Measurements from ENCODE around the gene KLC4. TPM values are rescaled to one million over a fixed set of nuclear protein-coding genes. Genes with fewer than 3 reads are reported as not detected.
"Not testable (repeated sequence)": the region's sequence is repeated elsewhere in the genome, so short reads cannot be mapped to it uniquely, and the experiment has no call there.

Gene KLC4
- total RNA-seq, 1 experiment from 2014 or later = 24.8 TPM

- no peak for DNase-seq
- no peaks in the 10 kb centered on the region for H3K27me3 ChIP-seq (ENCODE audit: control insufficient read depth, insufficient read depth, low read length)
- no peak overlapping the region for H3K4me3 ChIP-seq (ENCODE audit: insufficient read depth, low read depth, low read length)
- peaks cover 44% of the 10 kb centered on the region for H3K36me3 ChIP-seq (replicated peaks; ENCODE audit: control insufficient read depth, insufficient read depth, low read length)
Observed at GRCh38 chr6:43026365-43026764, 33.1 kb upstream of the KLC4 start.

DNA sequence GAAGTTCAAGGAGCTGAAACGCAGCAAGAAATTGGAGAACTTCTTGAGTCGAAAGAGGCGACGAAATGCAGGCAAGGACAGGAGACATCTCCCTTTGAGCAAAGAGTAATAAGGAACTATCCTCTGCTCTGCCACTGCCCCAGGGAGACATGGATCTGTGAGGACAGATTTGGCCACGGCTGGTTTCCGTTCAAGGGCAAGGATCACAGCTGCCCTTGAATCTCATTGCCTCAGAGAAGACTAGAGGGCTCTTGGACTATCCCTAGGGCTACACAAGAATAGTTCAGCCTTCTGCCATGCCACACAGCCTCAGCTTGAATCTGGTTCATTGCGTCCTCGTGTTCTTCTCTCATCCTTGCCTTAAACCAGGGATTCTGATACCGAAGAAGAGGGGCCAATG, 30.3 kb upstream of the KLC4 start:
- Histone ChIP-seq H3K36me3 (replicated peaks; ENCODE audit: control insufficient read depth, insufficient read depth, low read length) (peaks cover 43% of the 10 kb centered on the region), H3K4me3 (ENCODE audit: insufficient read depth, low read depth, low read length) (no peak overlapping the region), H3K27me3 (ENCODE audit: control insufficient read depth, insufficient read depth, low read length) (no peaks in the 10 kb centered on the region)
- no peak for DNase-seq

DNA sequence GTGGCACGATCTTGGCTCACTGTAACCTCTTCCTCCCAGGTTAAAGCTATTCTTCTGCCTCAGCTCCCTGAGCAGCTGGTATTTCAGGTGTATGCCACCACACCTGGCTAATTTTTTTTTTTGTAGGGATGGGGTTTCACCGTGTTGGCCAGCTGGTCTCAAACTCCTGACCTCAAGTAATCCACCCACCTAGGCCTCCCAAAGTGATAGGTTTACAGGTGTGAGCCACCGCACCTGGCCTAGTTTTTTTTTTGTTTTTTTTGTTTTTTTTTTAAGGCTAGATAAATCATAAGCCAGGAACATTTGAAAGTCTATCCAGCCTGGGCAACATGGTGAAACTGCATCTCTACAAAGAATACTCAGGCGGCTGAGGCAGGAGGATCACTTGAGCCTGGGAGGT, 27.1 kb upstream of the KLC4 start:
- Histone ChIP-seq H3K36me3 (replicated peaks; ENCODE audit: control insufficient read depth, insufficient read depth, low read length) (peaks cover 28% of the 10 kb centered on the region), H3K27me3 (ENCODE audit: control insufficient read depth, insufficient read depth, low read length) (no peaks in the 10 kb centered on the region), H3K4me3 (ENCODE audit: insufficient read depth, low read depth, low read length) (no peak overlapping the region)
- DNase-seq = no peak

GRCh38 chr6:43033496-43034189, 25.8 kb upstream of the KLC4 start:
- DNase-seq = no peak
- Histone ChIP-seq H3K4me3 (ENCODE audit: insufficient read depth, low read depth, low read length) (no peak overlapping the region), H3K27me3 (ENCODE audit: control insufficient read depth, insufficient read depth, low read length) (no peaks in the 10 kb centered on the region), H3K36me3 (replicated peaks; ENCODE audit: control insufficient read depth, insufficient read depth, low read length) (peaks cover 27% of the 10 kb centered on the region)

DNA sequence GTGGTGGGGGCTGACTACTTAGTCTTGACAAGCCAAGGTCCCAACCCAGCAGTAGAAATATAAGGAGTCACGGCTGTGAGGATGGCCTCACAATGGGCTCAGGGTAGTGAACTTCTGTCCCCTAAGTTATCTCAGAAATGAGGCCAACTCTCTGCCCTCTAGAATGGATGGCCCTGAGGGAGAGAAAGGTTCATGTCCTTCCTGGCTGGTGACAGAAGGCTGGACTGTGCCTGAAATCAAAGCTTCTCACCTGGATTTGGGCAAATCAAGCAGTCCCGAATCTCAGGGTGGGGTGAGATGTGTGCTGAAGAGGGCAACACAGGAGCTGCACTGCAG, 25.3 kb upstream of the KLC4 start:
- Histone ChIP-seq H3K27me3 (ENCODE audit: control insufficient read depth, insufficient read depth, low read length) (no peaks in the 10 kb centered on the region), H3K4me3 (ENCODE audit: insufficient read depth, low read depth, low read length) (no peak overlapping the region), H3K36me3 (replicated peaks; ENCODE audit: control insufficient read depth, insufficient read depth, low read length) (peaks cover 24% of the 10 kb centered on the region)
- DNase-seq = no peak

- no peaks in the 10 kb centered on the region for H3K27me3 ChIP-seq (ENCODE audit: control insufficient read depth, insufficient read depth, low read length)
- no peak overlapping the region for H3K4me3 ChIP-seq (ENCODE audit: insufficient read depth, low read depth, low read length)
- H3K36me3 ChIP-seq (replicated peaks; ENCODE audit: control insufficient read depth, insufficient read depth, low read length) = peaks cover 20% of the 10 kb centered on the region
- DNase-seq = no peak
Observed at GRCh38 chr6:43035495-43036194, 23.8 kb upstream of the KLC4 start.

GRCh38 chr6:43036712-43037111, 22.7 kb upstream of the KLC4 start:
- Histone ChIP-seq H3K4me3 (ENCODE audit: insufficient read depth, low read depth, low read length) (no peak overlapping the region), H3K36me3 (replicated peaks; ENCODE audit: control insufficient read depth, insufficient read depth, low read length) (peaks cover 23% of the 10 kb centered on the region), H3K27me3 (ENCODE audit: control insufficient read depth, insufficient read depth, low read length) (no peaks in the 10 kb centered on the region)
- DNase-seq = no peak

DNA sequence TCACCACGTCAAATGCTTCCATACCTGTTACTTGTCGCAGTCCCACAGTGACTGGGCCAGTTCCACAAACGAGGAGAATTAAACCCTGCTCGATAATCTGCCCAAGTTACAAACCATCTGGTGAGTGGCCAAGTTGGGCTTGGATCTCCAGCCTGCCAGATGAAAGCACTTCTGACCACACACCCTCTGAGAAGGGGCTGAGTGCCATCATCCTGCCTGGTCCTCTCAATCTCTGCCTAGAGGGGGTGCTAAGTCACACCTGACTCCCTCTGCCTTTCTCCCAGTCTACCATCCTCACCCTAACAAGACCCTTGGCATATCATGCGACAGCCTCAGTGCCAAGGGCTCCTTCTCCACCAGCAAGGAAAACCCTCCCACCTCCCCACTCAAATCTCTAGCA, 22.2 kb upstream of the KLC4 start:
- no peak for DNase-seq
- H3K36me3 ChIP-seq (replicated peaks; ENCODE audit: control insufficient read depth, insufficient read depth, low read length) = peaks cover 23% of the 10 kb centered on the region
- H3K27me3 ChIP-seq (ENCODE audit: control insufficient read depth, insufficient read depth, low read length) = no peaks in the 10 kb centered on the region
- no peak overlapping the region for H3K4me3 ChIP-seq (ENCODE audit: insufficient read depth, low read depth, low read length)

GRCh38 chr6:43037706-43038105, 21.7 kb upstream of the KLC4 start:
- no peak for DNase-seq
- H3K27me3 ChIP-seq (ENCODE audit: control insufficient read depth, insufficient read depth, low read length) = no peaks in the 10 kb centered on the region
- H3K4me3 ChIP-seq (ENCODE audit: insufficient read depth, low read depth, low read length) = no peak overlapping the region
- peaks cover 24% of the 10 kb centered on the region for H3K36me3 ChIP-seq (replicated peaks; ENCODE audit: control insufficient read depth, insufficient read depth, low read length)

DNA sequence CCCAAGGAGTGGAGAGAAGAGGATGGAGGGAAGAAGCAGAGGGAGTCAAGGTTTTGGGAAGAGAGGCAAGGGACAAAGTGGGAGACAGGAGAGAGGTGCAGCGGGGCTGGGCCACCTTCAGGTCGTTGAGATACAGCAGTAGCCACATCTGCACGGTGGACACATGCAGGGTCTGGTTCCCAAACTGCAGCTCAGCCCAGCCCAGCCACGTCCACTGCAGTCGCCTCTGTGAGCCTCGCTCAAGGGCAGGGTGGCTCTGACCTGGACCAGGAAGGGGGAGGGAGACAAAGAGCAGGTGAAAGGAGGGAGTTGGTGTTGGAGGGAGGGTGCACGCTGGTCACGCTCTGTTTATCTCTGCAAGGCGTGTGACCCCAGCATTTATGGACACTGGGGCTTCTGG, 20.7 kb upstream of the KLC4 start:
- Histone ChIP-seq H3K27me3 (ENCODE audit: control insufficient read depth, insufficient read depth, low read length) (no peaks in the 10 kb centered on the region), H3K36me3 (replicated peaks; ENCODE audit: control insufficient read depth, insufficient read depth, low read length) (peaks cover 24% of the 10 kb centered on the region), H3K4me3 (ENCODE audit: insufficient read depth, low read depth, low read length) (no peak overlapping the region)
- DNase-seq = no peak

- DNase-seq = no peak
- Histone ChIP-seq H3K4me3 (ENCODE audit: insufficient read depth, low read depth, low read length) (no peak overlapping the region), H3K27me3 (ENCODE audit: control insufficient read depth, insufficient read depth, low read length) (no peaks in the 10 kb centered on the region), H3K36me3 (replicated peaks; ENCODE audit: control insufficient read depth, insufficient read depth, low read length) (peaks cover 23% of the 10 kb centered on the region)
Observed at GRCh38 chr6:43040542-43041257, 18.7 kb upstream of the KLC4 start.

DNA sequence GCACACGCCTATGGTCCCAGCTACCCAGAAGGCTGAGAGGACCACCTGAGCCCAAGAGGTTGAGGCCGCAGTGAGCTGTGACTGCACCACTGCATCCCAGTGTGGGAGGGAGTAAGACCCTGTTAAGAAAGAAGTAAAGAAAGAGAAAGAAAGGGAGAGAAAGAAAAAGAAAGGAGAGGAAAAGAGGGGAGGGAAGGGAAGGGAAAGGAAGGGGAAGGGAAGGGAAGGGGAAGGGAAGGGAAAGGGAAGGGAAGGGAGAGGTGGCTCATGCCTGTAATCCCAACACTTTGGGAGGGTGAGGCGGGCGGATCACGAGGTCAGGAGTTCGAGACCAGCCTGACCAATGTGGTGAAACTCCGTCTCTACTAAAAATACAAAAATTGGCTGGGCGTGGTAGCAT, 18.0 kb upstream of the KLC4 start:
- peaks cover 24% of the 10 kb centered on the region for H3K36me3 ChIP-seq (replicated peaks; ENCODE audit: control insufficient read depth, insufficient read depth, low read length)

GRCh38 chr6:43043310-43043709, 16.1 kb upstream of the KLC4 start:
- Histone ChIP-seq H3K36me3 (replicated peaks; ENCODE audit: control insufficient read depth, insufficient read depth, low read length) (peaks cover 23% of the 10 kb centered on the region), H3K27me3 (ENCODE audit: control insufficient read depth, insufficient read depth, low read length) (no peaks in the 10 kb centered on the region), H3K4me3 (ENCODE audit: insufficient read depth, low read depth, low read length) (no peak overlapping the region)
- DNase-seq = no peak

More for the DNA sequence above, 18.0 kb upstream of the KLC4 start:
- not testable (repeated sequence) for DNase-seq; H3K27me3 ChIP-seq (ENCODE audit: control insufficient read depth, insufficient read depth, low read length); H3K4me3 ChIP-seq (ENCODE audit: insufficient read depth, low read depth, low read length)

GRCh38 chr6:43045371-43045930, 14.0 kb upstream of the KLC4 start:
- Histone ChIP-seq H3K36me3 (replicated peaks; ENCODE audit: control insufficient read depth, insufficient read depth, low read length) (peaks cover 29% of the 10 kb centered on the region), H3K27me3 (ENCODE audit: control insufficient read depth, insufficient read depth, low read length) (no peaks in the 10 kb centered on the region), H3K4me3 (ENCODE audit: insufficient read depth, low read depth, low read length) (no peak overlapping the region)
- DNase-seq = no peak

- H3K4me3 ChIP-seq (ENCODE audit: insufficient read depth, low read depth, low read length) = no peak overlapping the region
- H3K27me3 ChIP-seq (ENCODE audit: control insufficient read depth, insufficient read depth, low read length) = no peaks in the 10 kb centered on the region
- no peak for DNase-seq
- H3K36me3 ChIP-seq (replicated peaks; ENCODE audit: control insufficient read depth, insufficient read depth, low read length) = peaks cover 30% of the 10 kb centered on the region
Observed at GRCh38 chr6:43047998-43048397, 11.4 kb upstream of the KLC4 start.
